PC-3 (cell line): ENCODE data around the gene FBXO24. TPM values are rescaled to one million over a fixed set of nuclear protein-coding genes. Genes with fewer than 3 reads are reported as not detected.

ENCODE experiments used
- ATAC-seq: fragments of 200-7000 bp; cut with Tn5 transposase; 2 replicates; pipeline ENCODE4 v1.9.1; 2020; ENCODE audit warnings: mild to moderate bottlenecking, moderate library complexity
- BruUV-seq: library from RNA; stranded (reverse); fragments of 400-500 nt; replicated peaks from 2 replicates; lab custom pipeline; 2021; lab: Mats Ljungman, UMichigan
- CTCF ChIA-PET: fragments of 300-600 bp; sonication (Branson Sonifier 250); formaldehyde crosslinking; loops from one replicate; lab custom pipeline; 2022; ENCODE audit warnings: antibody characterized with exemption; lab: Charles Lee
- POLR2A ChIA-PET: fragments of 300-600 bp; sonication (Branson Sonifier 250); formaldehyde crosslinking; loops from one replicate; lab custom pipeline; 2022; ENCODE audit warnings: antibody characterized with exemption; ENCODE audit not compliant: unreplicated experiment; lab: Charles Lee
- DNase-seq: peaks from one replicate; pipeline ENCODE4 v3.0.0-alpha.2; 2015
- H2AFZ ChIP-seq: fragments of 300-600 bp; sonication (generic); 2 replicates; pipeline ENCODE4 v1.6.0; 2016; ENCODE audit warnings: antibody characterized with exemption, low read length
- H3F3A ChIP-seq: fragments of 300-600 bp; sonication (generic); one replicate; pipeline ENCODE4 v1.6.0; 2017; ENCODE audit warnings: antibody characterized with exemption, low read length, control low read depth, mild to moderate bottlenecking; ENCODE audit not compliant: unreplicated experiment
- H3K27ac ChIP-seq: fragments of 300-600 bp; sonication (generic); 2 replicates; pipeline ENCODE4 v1.5.1; 2016; ENCODE audit warnings: mild to moderate bottlenecking, low read length
- H3K27me3 ChIP-seq: fragments of 300-600 bp; sonication (generic); 2 replicates; pipeline ENCODE4 v1.6.1; 2016; ENCODE audit warnings: low read length, mixed read lengths
- H3K36me3 ChIP-seq: fragments of 300-600 bp; sonication (generic); 2 replicates; pipeline ENCODE4 v1.6.1; 2016; ENCODE audit warnings: low read depth, mixed run types, low read length, mixed read lengths
- H3K4me1 ChIP-seq: fragments of 300-600 bp; sonication (generic); 2 replicates; pipeline ENCODE4 v1.5.1; 2016; ENCODE audit warnings: low read length; ENCODE audit not compliant: insufficient read depth
- H3K4me2 ChIP-seq: fragments of 300-600 bp; sonication (generic); 2 replicates; pipeline ENCODE4 v1.6.0; 2016; ENCODE audit warnings: low read length
- H3K4me3 ChIP-seq: fragments of 300-600 bp; sonication (generic); 2 replicates; pipeline ENCODE4 v1.5.1; 2016; ENCODE audit warnings: mild to moderate bottlenecking, low read length, mixed read lengths
- H3K79me2 ChIP-seq: fragments of 300-600 bp; sonication (generic); 2 replicates; pipeline ENCODE4 v1.6.1; 2017; ENCODE audit warnings: low read length, mixed read lengths
- H3K9ac ChIP-seq: fragments of 300-600 bp; sonication (generic); 2 replicates; pipeline ENCODE4 v1.6.0; 2016; ENCODE audit warnings: mild to moderate bottlenecking, low read length
- H3K9me2 ChIP-seq: fragments of 300-600 bp; sonication (generic); replicated peaks from 2 replicates; pipeline ENCODE4 v1.6.1; 2016; ENCODE audit warnings: mixed run types, low read length, mixed read lengths
- H3K9me3 ChIP-seq: fragments of 300-600 bp; sonication (generic); 2 replicates; pipeline ENCODE4 v1.6.1; 2016; ENCODE audit warnings: low read length, mixed read lengths
- H4K20me1 ChIP-seq: fragments of 300-600 bp; sonication (generic); 2 replicates; pipeline ENCODE4 v1.6.1; 2016; ENCODE audit warnings: low read length, mixed read lengths
- EZH2 ChIP-seq: fragments of 300-600 bp; sonication (generic); IDR thresholded peaks from one replicate; pipeline ENCODE4 v1.6.1; 2017; ENCODE audit warnings: antibody characterized with exemption, mild to moderate bottlenecking, low read length; ENCODE audit not compliant: unreplicated experiment
- EZH2phosphoT487 ChIP-seq: fragments of 300-600 bp; sonication (generic); IDR thresholded peaks from 2 replicates; pipeline ENCODE4 v1.6.1; 2018; ENCODE audit warnings: mild to moderate bottlenecking, antibody characterized with exemption, low read length, borderline replicate concordance
- intact Hi-C: fragments of 100-400 bp; cut with micrococcal nuclease; formaldehyde crosslinking; loops from 2 replicates; pipeline ENCODE4 v1.9.0; 2023
- total RNA-seq: library from RNA; depleted of rRNA; stranded (reverse); fragments of >200 nt; gene quantifications from 2 replicates; pipeline ENCODE4 v1.2.3, GENCODE V29; 2014
- TF ChIP-seq, protein P1 (sequence below): fragments of 300-600 bp; sonication (generic); conservative IDR thresholded peaks from 2 replicates; pipeline ENCODE4 v1.5.1; 2017; ENCODE audit warnings: antibody characterized with exemption, low read depth, mild to moderate bottlenecking, low read length

FBXO24 gene
- total RNA-seq, 1 experiment from 2014 or later = 0.40 TPM

DNA sequence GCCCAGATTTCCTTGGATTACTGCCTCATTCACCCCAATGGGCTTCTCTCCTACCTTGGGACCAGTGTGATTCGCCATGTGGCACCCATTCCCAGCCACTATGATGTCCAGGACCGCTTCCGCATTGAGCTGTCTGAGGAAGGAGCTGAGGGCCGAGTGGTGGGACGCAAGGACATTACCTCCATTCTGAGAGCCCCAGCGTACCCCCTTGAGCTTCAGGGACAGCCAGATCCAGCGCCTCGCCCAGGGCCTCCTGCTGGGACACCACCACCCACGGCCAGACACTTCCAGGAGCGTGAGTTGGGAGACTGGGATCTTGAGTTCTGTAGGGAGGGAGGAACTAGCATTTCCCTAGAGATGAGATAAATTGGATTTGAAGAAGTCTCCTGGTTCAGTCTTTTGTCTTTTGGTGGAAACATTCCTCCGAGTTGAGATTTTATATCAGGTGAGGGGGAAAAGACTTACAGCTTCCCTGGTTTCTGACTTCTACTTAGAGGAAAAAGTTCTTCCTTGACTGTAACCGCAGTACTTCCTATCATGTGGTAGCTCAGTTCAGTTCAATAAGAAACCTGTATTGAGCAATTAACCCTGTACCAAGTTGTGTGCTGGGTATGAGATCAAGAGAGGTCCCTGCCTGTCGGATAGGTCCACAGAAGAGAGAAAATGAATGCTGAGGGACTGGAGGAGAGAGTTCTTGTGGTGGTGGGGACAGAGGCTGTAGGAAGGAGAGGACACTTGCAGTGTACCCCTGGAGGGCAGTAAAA is 27.5 kb downstream of the FBXO24 start:
- no peak overlapping the region for H3K27ac ChIP-seq
- intact Hi-C loops = no loop called here
- POLR2A ChIA-PET = interaction anchor here (0.6 kb wide), 1 partner anchor 329 kb away, joined by 11 read pairs; no protein-coding TSS in a partner anchor
- peak overlapping the region; percentile 99 for H3K4me2 ChIP-seq
- H4K20me1 ChIP-seq = no peaks in the 10 kb centered on the region
- ATAC-seq (no peak), DNase-seq (no peak)
- no TSS peak for BruUV-seq
- peak overlapping the region; percentile 70 for H3K4me3 ChIP-seq
- H3K9me2 ChIP-seq = no peaks in the 10 kb centered on the region
- CTCF ChIA-PET = no interaction called here
- no peaks in the 10 kb centered on the region for H3K9me3 ChIP-seq
- H2AFZ ChIP-seq = no peak overlapping the region
- 0 out of 2 replicates have a peak, but pooled peaks cover 3% of the 10 kb centered on the region for H3K4me1 ChIP-seq
- no peak overlapping the region for H3K9ac ChIP-seq
- H3K36me3 ChIP-seq = no peaks in the 10 kb centered on the region
- no peaks in the 10 kb centered on the region for H3K27me3 ChIP-seq
- no peaks in the 10 kb centered on the region for H3K79me2 ChIP-seq
- no peaks in the 10 kb centered on the region for H3F3A ChIP-seq
- TF ChIP-seq, protein P1, sequence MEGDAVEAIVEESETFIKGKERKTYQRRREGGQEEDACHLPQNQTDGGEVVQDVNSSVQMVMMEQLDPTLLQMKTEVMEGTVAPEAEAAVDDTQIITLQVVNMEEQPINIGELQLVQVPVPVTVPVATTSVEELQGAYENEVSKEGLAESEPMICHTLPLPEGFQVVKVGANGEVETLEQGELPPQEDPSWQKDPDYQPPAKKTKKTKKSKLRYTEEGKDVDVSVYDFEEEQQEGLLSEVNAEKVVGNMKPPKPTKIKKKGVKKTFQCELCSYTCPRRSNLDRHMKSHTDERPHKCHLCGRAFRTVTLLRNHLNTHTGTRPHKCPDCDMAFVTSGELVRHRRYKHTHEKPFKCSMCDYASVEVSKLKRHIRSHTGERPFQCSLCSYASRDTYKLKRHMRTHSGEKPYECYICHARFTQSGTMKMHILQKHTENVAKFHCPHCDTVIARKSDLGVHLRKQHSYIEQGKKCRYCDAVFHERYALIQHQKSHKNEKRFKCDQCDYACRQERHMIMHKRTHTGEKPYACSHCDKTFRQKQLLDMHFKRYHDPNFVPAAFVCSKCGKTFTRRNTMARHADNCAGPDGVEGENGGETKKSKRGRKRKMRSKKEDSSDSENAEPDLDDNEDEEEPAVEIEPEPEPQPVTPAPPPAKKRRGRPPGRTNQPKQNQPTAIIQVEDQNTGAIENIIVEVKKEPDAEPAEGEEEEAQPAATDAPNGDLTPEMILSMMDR = no peak
- TF ChIP-seq EZH2 (no peak), EZH2phosphoT487 (no peak)

DNA sequence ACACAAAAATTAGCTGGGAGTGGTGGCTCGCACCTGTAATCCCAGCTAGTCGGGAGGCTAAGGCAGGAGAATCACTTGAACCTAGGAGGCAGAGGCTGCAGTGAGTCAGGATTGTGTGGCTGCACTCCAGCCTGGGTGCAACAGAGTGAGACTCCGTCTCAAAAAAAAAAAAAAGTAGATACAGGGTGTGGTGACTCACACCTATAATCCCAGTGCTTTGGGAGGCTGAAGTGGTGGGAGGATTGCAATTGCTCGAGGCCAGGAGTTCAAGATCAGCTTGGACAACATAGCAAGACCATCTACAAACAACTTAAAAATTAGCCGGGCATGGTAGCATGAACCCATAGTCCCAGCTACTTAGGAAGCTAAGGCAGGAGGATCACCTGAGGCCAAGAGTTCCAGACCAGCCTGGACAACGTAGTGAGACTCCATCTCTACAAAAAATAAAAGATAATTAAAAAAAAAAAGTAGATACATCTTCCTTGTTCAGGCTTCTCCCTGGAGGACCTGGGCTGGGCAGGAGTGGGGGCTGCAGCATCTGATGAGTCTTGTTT is 28.3 kb downstream of the FBXO24 start:
- Histone ChIP-seq H3F3A (no peaks in the 10 kb centered on the region), H3K9me2 (no peaks in the 10 kb centered on the region), H3K27me3 (no peaks in the 10 kb centered on the region), H3K27ac (no peak overlapping the region), H3K4me3 (no peak overlapping the region), H2AFZ (no peak overlapping the region), H3K79me2 (no peaks in the 10 kb centered on the region), H3K9ac (no peak overlapping the region), H4K20me1 (no peaks in the 10 kb centered on the region), H3K9me3 (no peaks in the 10 kb centered on the region), H3K36me3 (no peaks in the 10 kb centered on the region), H3K4me1 (0 out of 2 replicates have a peak, but pooled peaks cover 3% of the 10 kb centered on the region), H3K4me2 (no peak overlapping the region)
- ChIA-PET CTCF (interaction anchor here (0.7 kb wide), 1 partner anchor 28 kb away, joined by 3 read pairs; the partner anchor contains the start of gene FBXO24), POLR2A (no interaction called here)
- TF ChIP-seq EZH2 (no peak), EZH2phosphoT487 (no peak)
- TF ChIP-seq, protein P1 = no peak
- ATAC-seq (no peak), DNase-seq (no peak)
- BruUV-seq = no TSS peak
- intact Hi-C loops = no loop called here

DNA sequence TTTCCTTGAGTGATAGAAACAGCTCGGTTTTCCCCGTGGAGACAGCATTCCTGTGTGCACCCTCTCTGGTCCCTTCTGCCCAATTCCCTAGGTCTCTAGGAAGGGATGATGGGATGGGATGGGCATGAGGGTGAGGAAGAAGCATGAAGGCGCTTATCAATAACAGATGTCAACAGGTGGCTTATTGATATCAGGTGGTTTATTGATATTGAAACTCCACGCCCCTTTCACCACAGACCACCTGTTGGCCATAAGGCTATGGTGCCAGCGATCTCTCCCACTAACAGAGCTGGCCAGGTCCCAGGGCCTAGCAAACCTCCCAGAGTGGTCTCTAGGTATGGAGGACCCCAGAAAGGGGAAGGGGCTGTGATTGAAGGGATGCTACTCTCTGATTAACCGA is 34.1 kb downstream of the FBXO24 start:
- Histone ChIP-seq H3K9ac (no peak overlapping the region), H4K20me1 (no peaks in the 10 kb centered on the region), H3K27ac (no peak overlapping the region), H2AFZ (no peak overlapping the region), H3K4me2 (no peak overlapping the region), H3K4me1 (no peaks in the 10 kb centered on the region), H3K4me3 (no peak overlapping the region), H3F3A (no peaks in the 10 kb centered on the region), H3K27me3 (no peaks in the 10 kb centered on the region), H3K79me2 (no peaks in the 10 kb centered on the region), H3K36me3 (no peaks in the 10 kb centered on the region), H3K9me2 (no peaks in the 10 kb centered on the region), H3K9me3 (no peaks in the 10 kb centered on the region)
- CTCF ChIA-PET = no interaction called here
- POLR2A ChIA-PET = no interaction called here
- DNase-seq (no peak), ATAC-seq (no peak)
- TF ChIP-seq EZH2 = no peak
- TF ChIP-seq EZH2phosphoT487 = no peak
- TF ChIP-seq, protein P1 = no peak
- intact Hi-C loops = no loop called here
- BruUV-seq = no TSS peak
